Naive B cell (primary cell): Measurements from ENCODE around the gene MAP2K5. TPM values are rescaled to one million over a fixed set of nuclear protein-coding genes. Genes with fewer than 3 reads are reported as not detected.

Experiments
- ATAC-seq, 2 donors: fragments of 150-1000 bp; cut with Tn5 transposase; 2 replicates each; pipeline ENCODE4 v1.10.0; 2021; ENCODE audit warnings: low read depth in 2 of 2, mild to moderate bottlenecking in 2 of 2, moderate library complexity in 2 of 2
- DNase-seq: peaks from one replicate; pipeline ENCODE4 v3.0.0; 2022
- H3K27ac Mint-ChIP-seq, 6 donors: one replicate each; pipeline ENCODE4 v1.8.0; 2020 to 2022; ENCODE audit warnings: mild to moderate bottlenecking in 6 of 6, mixed read lengths in 6 of 6, moderate library complexity in 5 of 6, inconsistent platforms in 2 of 6
- H3K27me3 Mint-ChIP-seq, 3 donors: one replicate each; pipeline ENCODE4 v1.8.0; 2021 to 2022; ENCODE audit warnings: mixed read lengths in 3 of 3, mild to moderate bottlenecking in 1 of 3
- H3K36me3 Mint-ChIP-seq, 2 donors: one replicate each; pipeline ENCODE4 v1.8.0; 2020 to 2022; ENCODE audit warnings: mixed read lengths in 2 of 2, inconsistent platforms in 1 of 2, mild to moderate bottlenecking in 1 of 2
- H3K4me1 Mint-ChIP-seq, 3 donors: one replicate each; pipeline ENCODE4 v1.8.0; 2020 to 2022; ENCODE audit warnings: mixed read lengths in 3 of 3, inconsistent platforms in 1 of 3, mild to moderate bottlenecking in 1 of 3, moderate library complexity in 1 of 3
- H3K4me3 Mint-ChIP-seq, 8 donors: one replicate each; pipeline ENCODE4 v1.8.0; 2020 to 2022; ENCODE audit warnings: mild to moderate bottlenecking in 8 of 8, mixed read lengths in 8 of 8, moderate library complexity in 8 of 8, inconsistent platforms in 2 of 8
- H3K9me3 Mint-ChIP-seq, 7 donors: one replicate each; pipeline ENCODE4 v1.8.0; 2020 to 2022; ENCODE audit warnings: mixed read lengths in 7 of 7, mild to moderate bottlenecking in 5 of 7, inconsistent platforms in 2 of 7, moderate library complexity in 1 of 7
- polyA plus RNA-seq, 6 donors: library from polyadenylated mRNA; unstranded; fragments of 300-500 nt; fragmentation: Illumina TruSeq; gene quantifications; one replicate each; pipeline ENCODE4 v1.2.3, GENCODE V29; 2021; ENCODE audit warnings: low read depth in 6 of 6

MAP2K5 gene
- polyA plus RNA-seq, 6 donors from 2014 or later, result 11.4 to 23.1 (median 14.7) TPM

DNA sequence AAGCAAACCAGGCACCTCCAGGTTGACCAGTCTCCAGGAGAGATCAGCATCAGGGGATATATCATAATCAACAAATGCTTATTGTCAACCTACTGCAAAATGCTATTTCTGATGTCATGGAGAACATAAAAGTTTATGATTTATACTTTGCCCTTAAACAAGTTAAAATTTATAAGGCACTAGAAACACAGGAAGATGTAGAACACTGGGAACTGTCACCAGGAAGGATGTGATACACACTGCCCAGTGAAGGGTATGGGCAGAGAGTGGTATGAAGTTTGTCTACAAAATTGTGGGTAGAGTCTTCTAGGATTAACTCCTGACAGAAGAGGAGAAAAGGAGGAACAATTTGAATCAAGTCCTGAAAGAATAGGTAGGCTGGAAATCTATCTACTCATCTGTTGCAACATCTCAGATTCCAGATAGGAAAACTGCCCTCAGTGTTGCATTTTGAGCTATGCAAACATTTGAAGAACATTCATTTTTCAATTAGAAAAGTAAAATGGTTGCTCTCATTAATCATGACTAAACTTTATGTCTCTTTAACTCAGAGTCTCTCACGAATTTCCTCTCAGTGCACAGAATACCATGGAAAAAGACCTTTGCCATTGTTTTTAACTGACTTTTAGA lies 176.9 kb downstream of the MAP2K5 start:
- ATAC-seq, result no peak
- no peaks in the 10 kb centered on the region for H3K36me3 Mint-ChIP-seq
- peak overlapping the region in 2 of 6 donors; percentile 9 to 41 for H3K27ac Mint-ChIP-seq
- H3K4me3 Mint-ChIP-seq, result no peak overlapping the region
- H3K9me3 Mint-ChIP-seq, result no peaks in the 10 kb centered on the region
- no peak for DNase-seq
- no peaks in the 10 kb centered on the region for H3K27me3 Mint-ChIP-seq
- H3K4me1 Mint-ChIP-seq, result peaks cover 0 to 7% (median 0%) of the 10 kb centered on the region in 3 donors

DNA sequence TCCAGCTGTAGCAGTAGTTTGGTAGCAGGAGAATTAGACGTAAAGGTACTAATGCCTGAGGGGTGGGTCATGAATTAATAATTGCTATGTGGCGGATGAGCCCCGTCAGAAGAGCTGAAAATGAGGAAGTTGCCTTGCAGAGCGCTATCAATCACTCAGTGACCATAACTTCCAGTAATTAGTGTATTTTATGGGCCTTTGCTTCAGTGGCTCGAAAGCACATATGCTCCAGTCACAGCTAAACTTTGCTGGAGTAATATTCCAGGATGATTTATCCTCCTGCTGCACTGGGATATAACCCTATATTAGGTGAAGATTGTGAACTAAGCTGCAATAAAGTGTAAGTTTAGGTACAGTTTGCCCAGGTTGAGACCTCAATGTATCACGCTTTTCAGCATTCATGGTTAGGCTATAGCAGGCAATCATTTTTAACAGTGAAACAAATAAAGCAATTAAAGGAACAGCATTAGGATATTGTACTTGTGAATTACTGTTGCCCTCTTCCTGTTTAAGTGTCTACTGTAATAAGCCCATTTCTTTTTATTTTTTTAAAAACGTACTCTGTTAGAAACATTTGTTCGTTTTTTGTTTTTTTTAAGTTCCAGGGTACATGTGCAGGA lies 178.2 kb downstream of the MAP2K5 start:
- Mint-ChIP-seq H3K27ac (peak overlapping the region in 1 of 6 donors; percentile 54), H3K9me3 (no peaks in the 10 kb centered on the region), H3K27me3 (no peaks in the 10 kb centered on the region), H3K36me3 (peaks cover 0 to 12% of the 10 kb centered on the region in 2 donors), H3K4me1 (peaks cover 0 to 7% (median 0%) of the 10 kb centered on the region in 3 donors), H3K4me3 (peak overlapping the region in 1 of 8 donors; percentile 6)
- peak; percentile 9 for DNase-seq
- peak; percentile 54 to 69 for ATAC-seq

DNA sequence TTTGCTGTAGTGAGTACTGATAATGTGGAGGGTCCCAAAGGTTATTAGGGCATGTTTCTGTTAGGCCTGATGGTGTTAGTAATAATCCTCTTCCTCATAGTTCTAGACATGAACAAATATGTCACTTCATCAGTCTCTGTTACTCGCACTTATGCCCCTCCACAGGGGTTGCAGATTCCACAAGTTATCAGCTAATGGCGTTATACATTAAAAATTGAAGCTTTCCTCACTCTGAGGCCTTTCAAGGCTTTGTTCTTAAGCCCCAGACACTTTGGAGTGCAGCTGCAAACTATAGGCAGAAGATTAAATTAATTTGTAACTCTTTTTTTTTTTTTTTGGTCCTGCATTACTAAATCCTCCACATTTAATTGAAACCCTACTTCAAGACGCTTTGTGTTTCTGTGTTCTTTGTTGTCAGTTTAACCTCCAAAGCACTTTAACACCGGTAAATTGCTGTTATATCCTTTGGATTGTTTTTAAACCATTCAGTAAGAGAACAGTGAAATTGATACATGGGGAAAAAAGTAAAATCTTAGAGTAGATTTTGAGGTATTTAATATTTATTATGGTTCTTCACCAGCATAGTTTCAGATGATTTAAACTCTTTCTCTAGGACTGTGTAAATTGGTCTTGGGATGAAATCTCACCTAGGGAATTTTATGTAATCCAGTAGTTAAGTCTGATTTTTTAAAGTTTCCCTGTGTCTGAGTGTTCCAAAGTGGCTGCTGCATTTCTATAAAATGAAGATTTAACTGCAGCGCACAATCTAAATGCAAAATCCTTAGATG lies 179.7 kb downstream of the MAP2K5 start:
- DNase-seq, result no peak
- peaks cover 0 to 16% of the 10 kb centered on the region in 2 donors for H3K36me3 Mint-ChIP-seq

DNA sequence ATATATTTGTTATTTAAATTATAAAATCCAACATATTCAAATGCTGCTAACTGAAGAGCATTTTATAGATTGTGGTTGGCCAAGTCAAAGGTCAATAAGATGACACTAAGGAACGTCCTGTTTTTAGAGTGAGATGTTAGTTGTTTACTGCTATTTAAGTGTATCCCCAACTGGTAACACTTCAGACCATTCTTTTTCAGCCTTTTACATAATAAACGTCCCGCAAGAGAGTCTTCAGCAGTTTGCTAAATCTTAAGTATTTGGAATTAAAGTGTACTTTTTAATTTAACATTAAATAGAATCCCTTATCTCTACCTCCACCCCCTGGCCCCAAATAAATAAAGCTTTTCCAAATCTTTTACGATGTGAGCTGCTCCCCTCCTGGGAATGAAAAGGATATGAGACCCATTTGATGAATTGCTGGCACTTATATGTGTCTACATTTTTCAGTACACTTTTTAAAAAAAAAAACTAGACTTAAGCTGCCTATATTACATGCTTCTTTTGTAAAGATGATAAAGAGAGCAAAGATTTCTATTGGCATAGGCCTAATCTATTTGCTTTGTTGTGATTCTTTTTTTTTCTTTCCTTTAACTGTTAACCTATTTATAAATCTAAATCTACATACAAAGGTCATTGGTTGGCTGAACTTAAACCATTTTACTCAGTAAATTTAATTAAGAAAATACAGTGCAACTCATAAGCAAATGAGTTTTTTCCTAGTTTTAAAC lies 181.0 kb downstream of the MAP2K5 start:
- ATAC-seq (no peak), DNase-seq (no peak)
- H3K36me3 Mint-ChIP-seq, result peaks cover 0 to 18% of the 10 kb centered on the region in 2 donors
- no peak overlapping the region for H3K27ac Mint-ChIP-seq
- no peaks in the 10 kb centered on the region for H3K27me3 Mint-ChIP-seq
- no peaks in the 10 kb centered on the region for H3K9me3 Mint-ChIP-seq
- H3K4me3 Mint-ChIP-seq, result no peak overlapping the region
- peaks cover 0 to 7% (median 0%) of the 10 kb centered on the region in 3 donors for H3K4me1 Mint-ChIP-seq

More for the DNA sequence above, 179.7 kb downstream of the MAP2K5 start:
- H3K9me3 Mint-ChIP-seq, result no peaks in the 10 kb centered on the region
- H3K4me1 Mint-ChIP-seq, result peaks cover 0 to 7% (median 0%) of the 10 kb centered on the region in 3 donors
- no peaks in the 10 kb centered on the region for H3K27me3 Mint-ChIP-seq
- H3K4me3 Mint-ChIP-seq, result no peak overlapping the region
- ATAC-seq, result no peak
- H3K27ac Mint-ChIP-seq, result no peak overlapping the region

- no peak overlapping the region for H3K4me3 Mint-ChIP-seq
- H3K36me3 Mint-ChIP-seq, result peaks cover 0 to 18% of the 10 kb centered on the region in 2 donors
- peaks cover 0 to 7% (median 0%) of the 10 kb centered on the region in 3 donors for H3K4me1 Mint-ChIP-seq
- no peaks in the 10 kb centered on the region for H3K9me3 Mint-ChIP-seq
- no peaks in the 10 kb centered on the region for H3K27me3 Mint-ChIP-seq
- peak overlapping the region in 1 of 6 donors; percentile 26 for H3K27ac Mint-ChIP-seq
- ATAC-seq (no peak), DNase-seq (no peak)
Observed at GRCh38 chr15:67724691-67725375, 182.3 kb downstream of the MAP2K5 start.

DNA sequence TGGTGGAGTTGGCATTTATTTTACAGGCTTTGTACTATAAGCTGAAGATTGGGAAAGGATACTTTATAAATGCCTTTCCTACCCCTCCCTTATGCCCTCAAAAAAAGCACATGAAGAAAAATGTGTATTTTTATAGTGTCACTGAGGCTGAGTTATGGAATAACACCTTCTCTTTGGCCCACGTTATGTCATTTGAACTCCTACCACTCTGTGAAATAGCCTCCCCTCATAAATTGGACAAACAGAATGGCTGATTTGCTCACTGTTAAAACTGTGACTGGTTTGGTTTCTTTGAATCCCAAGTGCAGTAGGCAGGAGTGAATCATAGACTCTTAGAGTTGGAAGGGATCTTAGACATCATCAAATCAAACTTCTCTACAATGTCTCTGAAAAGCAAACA lies 187.6 kb downstream of the MAP2K5 start:
- Mint-ChIP-seq H3K4me1 (peaks cover under 1 to 4% (median 3%) of the 10 kb centered on the region in 3 donors), H3K9me3 (no peaks in the 10 kb centered on the region), H3K27me3 (no peaks in the 10 kb centered on the region), H3K36me3 (peaks cover 0 to 11% of the 10 kb centered on the region in 2 donors), H3K27ac (no peak overlapping the region), H3K4me3 (no peak overlapping the region)
- DNase-seq, result no peak
- no peak for ATAC-seq

DNA sequence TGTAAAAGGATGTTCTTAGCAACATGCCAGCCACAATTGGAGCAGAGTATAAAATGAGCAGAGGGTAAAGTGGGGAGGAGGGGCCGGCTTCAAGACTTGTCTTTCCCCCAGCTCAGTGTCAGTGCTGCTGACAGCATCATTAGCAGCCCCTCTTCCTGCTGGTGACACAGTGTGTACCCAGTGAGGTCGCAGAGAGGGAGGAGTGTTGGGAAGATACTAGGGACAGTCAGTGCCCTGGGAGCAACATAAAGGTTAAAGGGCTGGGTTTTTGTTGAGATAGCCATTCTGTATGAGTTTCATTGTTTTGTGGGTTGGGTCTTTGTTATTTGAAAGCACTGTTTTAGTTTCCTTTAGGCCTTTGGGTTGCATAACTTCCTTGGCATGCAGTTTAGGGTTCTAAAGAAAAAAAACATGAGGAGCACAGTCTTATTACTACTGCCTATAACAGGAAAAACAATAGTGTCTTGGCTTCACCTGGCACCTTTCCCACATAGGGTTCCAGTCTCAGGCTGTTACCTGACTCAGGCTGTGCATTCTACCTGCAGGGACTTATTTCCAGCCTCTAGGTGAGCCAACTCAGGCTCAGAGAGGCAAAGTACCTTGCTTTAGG lies 188.7 kb downstream of the MAP2K5 start:
- Mint-ChIP-seq H3K27ac (peak overlapping the region in 1 of 6 donors; percentile 16), H3K27me3 (no peaks in the 10 kb centered on the region), H3K9me3 (no peaks in the 10 kb centered on the region), H3K36me3 (peaks cover 0 to 5% of the 10 kb centered on the region in 2 donors), H3K4me1 (peaks cover 10 to 15% (median 13%) of the 10 kb centered on the region in 3 donors), H3K4me3 (no peak overlapping the region)
- ATAC-seq (no peak), DNase-seq (no peak)

- Mint-ChIP-seq H3K9me3 (no peaks in the 10 kb centered on the region), H3K4me3 (no peak overlapping the region), H3K27me3 (no peaks in the 10 kb centered on the region), H3K36me3 (peaks cover 0 to 3% of the 10 kb centered on the region in 2 donors), H3K4me1 (peaks cover 10 to 15% (median 14%) of the 10 kb centered on the region in 3 donors), H3K27ac (peak overlapping the region in 1 of 6 donors; percentile 33)
- DNase-seq (no peak), ATAC-seq (no peak)
Observed at GRCh38 chr15:67732164-67732563, 189.7 kb downstream of the MAP2K5 start.

- no peak for DNase-seq
- no peak for ATAC-seq
- Mint-ChIP-seq H3K27ac (no peak overlapping the region), H3K36me3 (no peaks in the 10 kb centered on the region), H3K27me3 (no peaks in the 10 kb centered on the region), H3K4me1 (peaks cover 10 to 15% (median 14%) of the 10 kb centered on the region in 3 donors), H3K9me3 (no peaks in the 10 kb centered on the region), H3K4me3 (no peak overlapping the region)
Observed at GRCh38 chr15:67732671-67733374, 190.3 kb downstream of the MAP2K5 start.

GRCh38 chr15:67735896-67736295 lies 193.4 kb downstream of the MAP2K5 start:
- Mint-ChIP-seq H3K4me1 (peaks cover 10 to 15% (median 14%) of the 10 kb centered on the region in 3 donors), H3K27me3 (no peaks in the 10 kb centered on the region), H3K9me3 (no peaks in the 10 kb centered on the region), H3K36me3 (no peaks in the 10 kb centered on the region), H3K27ac (peak overlapping the region in 1 of 6 donors; percentile 84), H3K4me3 (peak overlapping the region in 1 of 8 donors; percentile 23)
- ATAC-seq, result peak; percentile 46 to 69
- no peak for DNase-seq

- no peaks in the 10 kb centered on the region for H3K36me3 Mint-ChIP-seq
- no peak overlapping the region for H3K4me3 Mint-ChIP-seq
- peaks cover 10 to 15% (median 14%) of the 10 kb centered on the region in 3 donors for H3K4me1 Mint-ChIP-seq
- no peak for DNase-seq
- no peaks in the 10 kb centered on the region for H3K9me3 Mint-ChIP-seq
- no peak overlapping the region for H3K27ac Mint-ChIP-seq
- H3K27me3 Mint-ChIP-seq, result no peaks in the 10 kb centered on the region
- ATAC-seq, result no peak
Observed at GRCh38 chr15:67736810-67737209, 194.3 kb downstream of the MAP2K5 start.

- Mint-ChIP-seq H3K4me1 (peaks cover 10 to 15% (median 14%) of the 10 kb centered on the region in 3 donors), H3K27me3 (no peaks in the 10 kb centered on the region), H3K27ac (peak overlapping the region in 1 of 6 donors; percentile 82), H3K9me3 (no peaks in the 10 kb centered on the region), H3K4me3 (no peak overlapping the region), H3K36me3 (no peaks in the 10 kb centered on the region)
- no peak for DNase-seq
- no peak for ATAC-seq
Observed at GRCh38 chr15:67738056-67738455, 195.6 kb downstream of the MAP2K5 start.
